ENCODE results near the gene CSTPP1. TPM values are rescaled to one million over a fixed set of nuclear protein-coding genes. Genes with fewer than 3 reads are reported as not detected.
A peak's percentile ranks its signal among the peaks of the same experiment; 100 is the strongest.
"Not testable (repeated sequence)": the region's sequence is repeated elsewhere in the genome, so short reads cannot be mapped to it uniquely, and the experiment has no call there.

CSTPP1 gene
- total and polyA plus RNA-seq, 2 of the 4 experiments (the other 2 are of a cell fraction) = 22.0 to 35.7 TPM

DNA sequence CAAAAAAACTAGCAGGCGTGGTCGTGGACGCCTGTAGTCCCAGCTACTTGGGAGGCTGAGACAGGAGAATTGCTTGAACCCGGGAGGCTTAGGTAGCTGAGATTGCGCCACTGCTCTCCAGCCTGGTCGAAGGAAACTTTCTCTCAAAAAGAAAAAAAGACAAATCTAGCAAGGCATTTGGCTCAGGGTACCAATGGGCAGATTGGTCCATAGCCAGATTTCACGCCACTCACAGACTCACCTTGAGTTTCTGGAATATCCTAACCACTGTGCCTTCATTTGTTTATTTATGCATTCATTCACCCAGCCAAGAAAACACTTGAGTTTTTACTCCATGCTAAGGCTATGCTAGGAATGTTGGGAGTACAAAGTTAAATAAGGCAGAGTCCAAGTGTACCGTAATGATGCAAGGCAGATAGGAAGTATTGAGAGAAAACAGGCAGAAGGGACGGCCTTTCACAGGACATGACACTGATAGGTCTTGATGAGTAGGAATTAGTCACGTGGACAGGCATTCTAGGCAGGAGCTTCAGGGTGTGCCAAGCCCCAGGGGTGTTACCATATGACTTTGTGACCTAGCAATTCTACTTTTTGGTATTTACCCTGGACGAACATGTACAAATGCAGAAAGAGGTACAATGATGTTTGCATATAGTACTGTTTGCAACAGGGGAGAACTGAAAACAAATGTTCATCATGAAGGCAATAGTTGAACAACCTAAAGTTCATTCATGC lies 252.7 kb downstream of the CSTPP1 start (continued):
- TF ChIP-seq NFE2L2 (IDR thresholded peaks at IDR 0.05; ENCODE audit: low read depth, low read length) (no peak), RAD21 (IDR thresholded peaks at IDR 0.05; ENCODE audit: low read length) (no peak)

DNA sequence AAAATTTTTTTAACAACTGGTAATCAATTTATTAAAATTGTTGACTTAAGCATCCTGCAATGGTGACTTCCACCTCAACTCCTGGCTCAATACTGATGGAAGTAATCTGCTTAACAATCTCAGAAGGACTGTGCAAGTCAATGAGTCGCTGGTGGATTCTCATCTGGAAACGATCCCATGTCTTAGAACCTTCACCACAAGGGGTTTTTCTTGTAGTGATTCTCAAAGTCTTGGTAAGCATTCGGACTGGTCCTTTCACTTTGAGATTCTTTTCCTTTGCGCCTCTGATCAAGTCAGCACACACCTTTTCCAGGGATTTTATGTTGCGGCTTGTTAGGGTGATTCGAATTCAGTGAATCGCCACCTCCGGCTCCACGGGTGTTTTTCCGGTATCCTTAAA lies 254.6 kb downstream of the CSTPP1 start:
- H2AK5ac ChIP-seq (ENCODE audit: low read depth, low read length); H2BK120ac ChIP-seq (ENCODE audit: low read depth, low read length); H3K18ac ChIP-seq (ENCODE audit: low read depth, low read length); H3K4me1 ChIP-seq (ENCODE audit: control insufficient read depth, insufficient read depth, low read length); H3K56ac ChIP-seq (ENCODE audit: extremely low read depth, insufficient read depth, low read length); BruUV-seq (replicated peaks); H2AK9ac ChIP-seq (replicated peaks; ENCODE audit: low read depth, low read length, poor library complexity); H3K27ac ChIP-seq (ENCODE audit: insufficient read depth, low read length); H3K9ac ChIP-seq (ENCODE audit: low read depth, low read length); H2BK20ac ChIP-seq (ENCODE audit: low read depth, low read length); H3K4me2 ChIP-seq (ENCODE audit: low read depth, low read length); H4K91ac ChIP-seq (ENCODE audit: insufficient read depth, low read depth, low read length); H3K9me3 ChIP-seq (ENCODE audit: control insufficient read depth, insufficient read depth, low read length); POLR2A ChIA-PET (ENCODE audit: unreplicated experiment); intact Hi-C loops (cut with micrococcal nuclease); H4K8ac ChIP-seq (ENCODE audit: low read depth in 2 of 2, low read length in 2 of 2); H3K9me1 ChIP-seq (ENCODE audit: insufficient read depth, low read length); in situ Hi-C loops (cut with MboI; ENCODE audit: low sequenced_read_pairs); H4K20me1 ChIP-seq (ENCODE audit: insufficient read depth, low read length); H3K4me3 ChIP-seq (ENCODE audit: insufficient read depth, low read depth, low read length); ATAC-seq (ENCODE audit: low read depth); H3K4ac ChIP-seq (ENCODE audit: low read depth, low read length); H3K79me1 ChIP-seq (ENCODE audit: low read depth in 1 of 2, low read length in 2 of 2); H3K27me3 ChIP-seq (ENCODE audit: control insufficient read depth, insufficient read depth, low read length); H2AFZ ChIP-seq (replicated peaks; ENCODE audit: low read length, poor library complexity); dilution Hi-C loops (cut with HindIII; ENCODE audit: low sequenced_read_pairs, unreplicated experiment); H4K5ac ChIP-seq (ENCODE audit: low read depth, low read length); H3K14ac ChIP-seq (replicated peaks; ENCODE audit: low read depth, low read length); H3K36me3 ChIP-seq (ENCODE audit: control insufficient read depth, insufficient read depth, low read length); H2BK5ac ChIP-seq (ENCODE audit: low read depth, low read length, poor library complexity, severe bottlenecking); H2BK15ac ChIP-seq (ENCODE audit: low read depth, low read length); H3K23ac ChIP-seq (ENCODE audit: low read depth, low read length): not testable (repeated sequence)
- WGBS, 2 experiments (ENCODE audit: extremely low coverage in 2 of 2, insufficient read length in 1 of 2) = 100% methylated on average over 3 of the region's 10 CpGs; no CpG with 5 or more reads in 1 of the 2 experiments
- DNase-seq = peak; percentile 56
- CTCF ChIA-PET = interaction anchor here (0.6 kb wide), 1 partner anchor 10 kb away, joined by 4 read pairs; no protein-coding TSS in a partner anchor
